GM19351 (cell line): ENCODE data around the gene TGM3.

ENCODE experiments used
- ATAC-seq: cut with Tn5 transposase; IDR thresholded peaks from one replicate; pipeline ENCODE4 v1.9.1; 2021; ENCODE audit warnings: mild to moderate bottlenecking, moderate library complexity; ENCODE audit not compliant: unreplicated experiment

Gene TGM3

DNA sequence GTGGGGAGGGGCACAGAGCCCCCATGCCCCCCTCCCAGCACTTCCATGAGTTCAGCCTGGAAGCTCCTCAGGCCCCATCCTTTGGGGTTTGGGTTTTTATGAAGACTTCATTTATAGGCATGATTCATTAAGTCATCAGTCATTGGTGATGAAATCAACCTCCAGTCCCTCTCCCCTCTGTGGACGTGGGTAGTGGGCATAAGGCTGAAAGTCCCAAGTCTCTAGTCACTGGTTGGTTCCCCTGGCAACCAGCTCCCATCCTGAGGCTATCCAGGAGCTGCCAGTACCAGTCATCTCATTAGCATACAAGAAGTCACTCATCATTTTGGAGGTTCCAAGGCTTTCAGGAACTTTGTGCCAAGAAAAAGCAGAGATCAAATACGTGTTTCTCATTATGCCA, 9.2 kb downstream of the TGM3 start:
- ATAC-seq, result no peak

DNA sequence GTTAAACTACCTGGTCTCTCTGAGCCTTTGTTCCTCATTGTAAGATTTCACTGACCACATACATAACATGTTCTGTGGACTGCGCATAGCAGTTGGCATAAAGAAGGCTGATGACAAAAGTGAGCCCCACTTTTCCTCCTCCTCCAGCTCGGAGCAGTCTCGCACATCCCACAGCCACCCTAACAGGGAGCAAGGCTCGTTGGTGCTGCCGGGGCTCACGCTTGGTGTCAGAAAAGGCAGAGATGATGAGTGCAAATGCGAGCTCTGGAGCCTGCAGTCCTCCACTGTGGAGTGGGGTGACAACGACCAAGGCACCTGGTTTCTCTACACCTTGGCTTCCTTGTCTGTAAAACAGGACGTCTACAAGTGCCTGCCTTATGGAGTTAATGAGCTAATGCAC, 9.7 kb downstream of the TGM3 start:
- ATAC-seq, result no peak

DNA sequence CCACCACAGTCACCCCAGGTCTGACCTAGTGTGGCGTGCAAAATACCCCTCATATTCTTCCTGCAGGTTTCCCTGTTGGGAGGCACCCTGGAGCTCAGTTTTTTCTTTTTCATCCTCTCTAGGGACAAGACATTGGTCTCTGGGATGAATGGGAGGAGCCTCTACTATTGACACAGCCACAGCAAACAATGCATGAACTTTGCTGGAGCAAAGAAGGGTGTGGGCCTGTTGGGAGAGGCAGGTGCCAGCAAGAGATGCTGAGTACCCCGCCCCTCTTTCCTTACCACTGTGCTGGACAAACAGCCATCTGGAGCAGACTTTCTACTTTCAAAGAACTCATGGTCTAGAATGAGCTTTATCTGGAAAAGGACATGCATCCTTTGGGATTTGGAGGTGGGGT, 10.1 kb downstream of the TGM3 start:
- ATAC-seq, result no peak

DNA sequence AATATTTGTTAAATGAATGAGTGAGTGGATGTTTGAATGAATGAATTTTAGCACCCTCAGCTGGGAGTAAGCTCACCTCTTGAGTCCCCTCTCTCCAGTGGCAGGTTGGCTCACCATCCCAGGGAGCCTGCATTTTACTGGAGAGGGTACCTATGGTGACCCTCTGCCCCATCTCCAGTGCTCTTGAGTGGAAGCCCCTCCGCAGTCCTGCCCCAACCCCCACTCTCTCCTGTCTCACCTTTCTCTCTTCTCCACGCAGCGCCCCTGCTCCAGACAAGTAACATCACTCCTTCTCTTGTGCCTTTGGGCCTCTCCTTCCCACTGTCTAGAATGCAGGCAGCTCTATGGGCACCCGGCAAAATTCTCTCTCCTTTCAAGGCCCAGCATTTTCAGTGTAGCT, 11.3 kb downstream of the TGM3 start:
- ATAC-seq, result no peak

DNA sequence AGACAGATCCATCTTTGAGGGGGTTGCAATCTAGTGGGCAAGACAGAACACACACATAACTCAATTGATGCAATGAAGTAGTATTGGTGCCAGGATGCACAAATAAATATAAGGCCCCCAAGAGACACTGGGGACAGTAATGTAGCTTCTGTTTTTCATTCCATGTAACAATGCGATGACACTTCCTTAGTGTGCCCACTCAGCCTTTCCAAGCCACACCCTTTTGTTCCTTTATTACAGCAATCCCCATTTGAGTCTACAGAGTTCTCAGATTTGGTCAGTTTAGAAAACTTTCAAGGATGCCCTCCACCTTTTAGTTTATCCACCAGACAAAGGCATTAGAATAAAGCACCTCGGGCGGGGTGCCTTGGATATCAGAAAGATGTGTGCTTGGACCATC, 15.5 kb downstream of the TGM3 start:
- ATAC-seq, result no peak

DNA sequence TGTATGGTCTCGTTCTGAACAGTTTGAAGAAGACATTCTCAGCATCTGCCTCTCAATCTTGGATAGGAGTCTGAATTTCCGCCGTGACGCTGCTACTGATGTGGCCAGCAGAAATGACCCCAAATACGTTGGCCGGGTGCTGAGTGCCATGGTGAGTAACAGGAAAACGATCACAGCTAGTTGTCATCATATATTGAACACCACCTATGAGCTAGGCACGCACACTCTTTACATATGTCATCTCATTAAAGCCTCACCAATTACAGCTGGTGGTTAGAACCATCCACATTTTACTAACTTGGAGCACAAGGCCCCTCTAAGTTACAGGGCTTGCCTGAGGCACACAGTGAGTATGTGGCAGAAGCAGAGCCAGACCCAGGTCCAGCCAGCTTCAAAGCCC, 17.1 kb downstream of the TGM3 start:
- ATAC-seq, result no peak

DNA sequence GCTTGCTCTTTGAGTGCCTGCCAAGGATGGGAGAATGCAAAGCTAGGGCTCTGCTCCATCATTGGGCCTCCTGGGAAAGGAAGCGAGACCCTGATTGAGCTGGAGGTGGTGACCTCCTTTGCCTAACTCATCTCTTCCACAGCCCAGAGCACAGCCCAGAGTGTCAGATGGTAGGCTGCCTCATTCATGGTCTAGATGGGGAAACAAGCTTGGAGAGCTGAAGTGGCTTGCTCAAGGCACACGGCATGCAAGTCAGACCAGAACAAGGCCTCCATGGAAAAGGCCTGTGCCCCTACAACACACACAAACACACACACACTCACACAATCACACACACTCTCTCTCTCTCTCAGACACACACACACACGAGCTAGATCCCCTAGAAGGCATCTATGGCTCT, 17.5 kb downstream of the TGM3 start:
- ATAC-seq, result no peak

DNA sequence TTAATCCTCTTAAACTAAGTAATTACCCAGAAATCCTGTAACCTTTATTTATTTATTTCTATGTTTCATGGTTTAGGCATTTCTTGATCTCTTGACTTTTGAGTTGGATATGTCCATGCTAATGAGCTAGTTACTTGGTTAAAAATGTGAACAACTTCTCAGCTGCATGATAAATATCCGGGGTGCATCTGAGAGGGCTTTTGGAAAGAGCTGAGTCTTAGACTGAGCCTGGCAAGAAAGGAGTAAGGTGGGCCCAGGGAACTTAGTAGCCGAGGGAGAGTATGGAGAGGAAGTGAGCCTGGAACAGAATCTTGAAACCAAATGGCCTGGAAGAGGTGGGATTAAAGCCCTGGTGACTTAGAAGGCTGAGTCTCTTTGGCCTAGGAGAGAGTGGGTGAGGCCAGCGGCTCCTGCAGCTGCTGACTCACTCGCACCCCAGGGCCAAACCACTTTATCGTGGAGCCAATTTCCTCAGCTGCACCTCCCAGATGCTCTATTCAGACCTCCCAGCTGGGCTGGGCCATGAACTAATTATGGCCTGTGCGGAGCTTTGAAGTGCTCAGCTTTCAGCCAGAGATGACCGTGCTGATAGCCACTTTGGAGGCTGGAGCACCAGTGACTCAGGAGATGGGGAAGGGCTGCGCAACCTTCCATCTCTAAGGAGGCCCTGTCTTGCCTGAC, 19.1 kb downstream of the TGM3 start:
- ATAC-seq, result no peak

DNA sequence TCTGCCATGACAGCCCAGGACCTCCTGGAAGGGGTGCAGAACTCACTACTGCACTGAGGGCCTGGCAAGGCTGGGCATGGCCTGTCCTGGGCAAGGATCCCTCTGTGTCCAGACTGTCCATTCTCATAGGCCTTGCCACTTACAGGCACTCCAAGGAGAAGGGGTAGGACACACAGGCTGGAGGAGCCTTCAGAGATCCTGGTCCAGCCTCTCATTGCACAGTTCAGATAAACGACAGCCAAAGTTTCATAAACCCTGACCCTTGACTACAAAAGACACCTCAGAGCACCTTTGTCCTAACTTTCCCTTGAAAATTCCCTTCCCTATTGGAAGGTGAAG, 19.6 kb downstream of the TGM3 start:
- ATAC-seq, result no peak

DNA sequence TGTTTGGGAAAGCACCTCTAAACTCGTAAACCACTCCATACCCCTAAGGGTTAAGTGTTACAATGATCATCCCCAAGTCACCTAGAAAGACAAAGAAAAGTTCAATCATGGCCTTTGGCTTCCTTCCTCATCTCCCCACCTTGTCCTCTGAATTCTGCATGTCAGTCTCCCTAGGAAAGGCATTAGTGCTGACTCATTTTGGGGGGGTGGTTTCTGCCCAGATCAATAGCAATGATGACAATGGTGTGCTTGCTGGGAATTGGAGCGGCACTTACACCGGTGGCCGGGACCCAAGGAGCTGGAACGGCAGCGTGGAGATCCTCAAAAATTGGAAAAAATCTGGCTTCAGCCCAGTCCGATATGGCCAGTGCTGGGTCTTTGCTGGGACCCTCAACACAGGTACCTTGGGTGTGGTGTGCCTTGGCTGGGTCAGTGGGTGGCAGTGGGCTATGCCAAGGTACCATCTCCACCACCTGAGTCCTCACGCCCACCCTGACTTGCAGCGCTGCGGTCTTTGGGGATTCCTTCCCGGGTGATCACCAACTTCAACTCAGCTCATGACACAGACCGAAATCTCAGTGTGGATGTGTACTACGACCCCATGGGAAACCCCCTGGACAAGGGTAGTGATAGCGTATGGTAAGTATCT, 21.2 kb downstream of the TGM3 start:
- ATAC-seq, result no peak

DNA sequence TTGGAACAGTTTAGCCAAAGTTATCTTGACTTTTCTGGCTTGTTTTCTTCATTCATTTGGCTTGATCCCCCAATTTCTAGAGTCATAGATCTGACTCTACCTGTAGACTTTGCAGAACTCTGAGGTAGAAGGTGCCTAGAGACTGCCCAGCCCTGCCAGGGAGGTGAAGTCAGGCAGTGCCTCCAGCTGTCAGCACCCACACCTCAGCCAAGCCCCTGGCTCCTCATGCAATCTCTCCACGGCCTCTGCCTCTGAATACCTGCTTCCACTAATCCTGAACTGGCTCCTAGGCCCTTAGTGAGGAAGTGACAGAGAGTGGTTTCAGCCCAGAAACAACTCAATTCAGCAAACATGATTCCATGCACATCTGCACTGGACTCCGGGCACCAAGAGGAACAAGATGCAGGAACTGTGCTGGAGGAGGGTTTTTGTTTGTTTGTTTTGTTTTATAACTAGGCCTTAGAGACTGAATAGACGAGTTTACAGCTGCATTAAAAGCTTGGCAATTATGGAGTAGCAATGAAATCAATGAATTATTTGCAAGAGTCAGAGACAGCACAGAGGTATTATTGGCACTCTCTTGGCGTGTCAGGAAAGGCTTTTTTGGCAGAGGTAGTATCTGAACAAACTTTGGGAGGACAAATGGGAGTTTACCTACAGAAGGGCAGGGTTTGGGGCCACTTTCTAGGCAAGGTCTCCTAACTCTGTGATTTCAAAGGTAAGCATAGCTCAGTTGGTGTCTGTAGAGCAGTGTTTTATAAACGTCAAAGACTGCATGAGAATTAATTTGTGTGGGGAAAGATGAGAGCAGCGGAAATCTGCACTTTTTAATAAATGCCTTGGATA, 25.2 kb downstream of the TGM3 start:
- no peak for ATAC-seq

DNA sequence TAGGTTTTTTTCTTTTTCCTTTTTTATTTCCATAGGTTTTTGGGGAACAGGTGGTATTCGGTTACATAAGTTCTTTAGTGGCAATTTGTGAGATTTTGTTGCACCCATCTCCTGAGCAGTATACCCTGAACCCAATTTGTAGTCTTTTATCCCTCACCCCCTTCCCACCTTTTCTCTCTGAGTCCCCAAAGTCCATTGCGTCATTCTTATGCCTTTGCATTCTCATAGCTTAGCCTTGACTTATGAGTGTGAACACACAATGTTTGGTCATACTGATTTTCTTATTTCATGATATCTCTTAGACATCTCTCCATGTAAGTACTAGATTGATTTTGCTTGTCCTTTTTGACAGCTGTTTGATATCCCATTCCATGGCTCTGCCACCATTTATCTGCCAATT, 27.2 kb downstream of the TGM3 start:
- no peak for ATAC-seq

DNA sequence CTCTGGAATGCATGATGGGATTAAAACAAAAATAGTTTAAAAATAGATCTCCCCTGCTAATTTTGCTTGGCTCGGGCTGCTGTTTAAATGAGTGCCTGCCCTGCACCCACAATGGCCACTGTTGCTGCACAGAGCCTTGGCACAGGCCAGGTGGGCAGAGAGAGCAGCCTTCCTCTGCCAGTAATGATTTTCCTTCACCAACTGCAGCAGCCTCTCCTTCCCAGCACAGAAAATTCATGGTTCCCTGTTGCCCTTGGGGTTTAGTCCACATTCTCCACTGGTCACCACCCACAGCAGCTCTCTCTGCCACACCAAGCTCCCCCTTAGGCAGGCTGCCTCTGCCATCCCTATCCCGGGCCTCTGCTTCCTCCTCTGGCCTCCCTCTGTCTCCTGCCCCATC, 30.2 kb downstream of the TGM3 start:
- ATAC-seq, result no peak

DNA sequence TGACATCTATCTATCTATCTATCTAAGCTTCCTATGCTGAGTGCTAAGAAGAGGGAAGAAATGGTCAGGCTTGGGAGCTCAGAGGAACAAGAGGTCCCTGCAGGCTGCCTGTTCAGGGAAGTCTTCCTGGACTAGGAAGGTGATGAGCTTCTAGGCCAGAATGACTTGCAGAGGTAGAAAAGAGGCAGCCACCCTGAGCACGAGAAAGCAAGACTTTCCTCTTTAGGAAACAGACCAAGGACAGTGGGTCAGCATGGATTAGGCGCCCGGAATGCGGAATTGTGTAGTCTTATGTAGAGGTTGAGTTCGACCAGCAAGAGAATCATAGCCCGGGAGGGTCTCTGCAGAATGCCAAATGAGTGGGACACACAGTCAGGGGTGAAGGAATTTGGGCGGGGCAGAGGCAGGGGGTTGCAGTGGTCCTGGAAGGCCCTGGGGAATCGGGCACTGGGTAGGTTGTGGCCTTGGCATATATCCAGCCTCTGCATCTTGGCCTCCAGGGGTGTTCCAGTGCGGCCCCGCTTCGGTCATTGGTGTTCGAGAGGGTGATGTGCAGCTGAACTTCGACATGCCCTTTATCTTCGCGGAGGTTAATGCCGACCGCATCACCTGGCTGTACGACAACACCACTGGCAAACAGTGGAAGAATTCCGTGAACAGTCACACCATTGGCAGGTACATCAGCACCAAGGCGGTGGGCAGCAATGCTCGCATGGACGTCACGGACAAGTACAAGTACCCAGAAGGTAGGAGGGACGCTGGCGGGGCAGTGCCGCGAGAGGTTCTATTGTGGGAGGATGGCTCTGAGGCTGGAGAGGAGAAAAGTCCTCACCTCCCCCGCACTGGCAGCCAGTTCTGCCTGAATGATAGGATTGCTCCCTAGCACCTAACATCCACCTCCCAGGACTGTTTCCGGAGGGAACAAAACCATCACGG, 32.1 kb downstream of the TGM3 start:
- no peak for ATAC-seq

DNA sequence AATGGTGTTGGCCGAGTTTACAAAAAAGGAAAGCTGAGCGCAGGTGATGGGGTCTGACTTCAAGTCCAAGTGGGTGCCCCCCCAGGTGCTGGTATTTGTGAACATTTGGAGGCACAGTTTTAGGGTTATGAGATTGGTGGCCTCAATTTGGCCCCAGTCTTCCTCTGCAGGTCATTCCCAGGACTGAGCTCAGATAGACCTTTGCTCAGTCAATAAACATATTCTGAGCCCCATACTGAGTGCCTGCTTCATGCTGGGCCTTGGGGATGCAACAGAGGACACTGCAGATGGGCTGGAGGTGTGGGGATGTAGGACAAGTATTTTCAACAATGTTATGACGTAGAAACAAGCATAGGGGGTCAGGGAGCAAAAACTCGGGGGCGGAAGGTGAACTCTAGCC, 33.5 kb downstream of the TGM3 start:
- ATAC-seq, result no peak

DNA sequence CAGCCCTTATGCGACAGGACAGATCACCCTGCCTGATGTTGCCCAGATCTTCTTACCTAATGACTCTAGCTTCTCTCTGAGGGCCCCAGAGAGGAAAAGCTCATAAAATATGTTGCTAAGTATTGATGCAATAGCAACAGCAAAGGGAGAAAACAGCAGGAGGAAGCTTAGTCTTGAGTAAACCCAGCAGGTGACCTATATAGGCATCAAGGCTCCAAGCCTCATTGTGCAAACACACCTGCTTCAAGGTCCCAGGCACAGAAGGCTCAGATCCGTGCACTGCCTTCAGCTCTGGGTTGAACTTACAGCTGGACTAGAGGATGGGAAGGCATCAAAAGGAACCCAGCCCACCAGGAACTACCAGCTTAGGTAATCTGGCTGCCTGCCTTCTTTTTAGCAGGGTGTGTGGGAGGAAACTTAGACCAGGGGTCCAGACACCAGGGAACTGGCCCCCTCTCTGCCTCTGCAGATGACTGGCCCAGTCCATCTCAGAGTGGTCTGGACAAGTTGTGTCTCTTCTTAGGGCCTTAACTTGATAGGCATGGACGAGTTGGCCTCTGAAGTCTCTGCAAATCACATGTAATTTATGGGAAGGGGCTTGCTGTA, 34.4 kb downstream of the TGM3 start:
- ATAC-seq, result no peak

DNA sequence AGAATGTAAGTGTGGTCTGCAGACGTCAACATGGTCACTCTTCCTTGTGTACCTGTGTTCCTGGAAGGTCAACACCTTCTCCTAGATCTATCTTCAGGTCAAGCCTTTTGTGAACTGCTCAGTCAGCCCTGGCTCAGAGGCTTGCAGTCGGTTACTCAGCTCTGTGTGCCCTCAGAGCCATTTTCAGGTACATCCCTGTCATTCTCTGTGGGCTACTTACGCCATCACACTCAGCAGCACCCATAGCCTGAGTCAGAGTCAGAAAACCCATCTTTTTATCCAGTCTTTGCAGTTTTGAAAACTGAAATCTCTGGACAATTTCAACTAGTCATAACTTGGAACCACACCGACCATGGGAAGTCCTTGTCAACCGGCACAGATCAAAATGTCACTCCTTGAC, 35.3 kb downstream of the TGM3 start:
- ATAC-seq, result no peak

DNA sequence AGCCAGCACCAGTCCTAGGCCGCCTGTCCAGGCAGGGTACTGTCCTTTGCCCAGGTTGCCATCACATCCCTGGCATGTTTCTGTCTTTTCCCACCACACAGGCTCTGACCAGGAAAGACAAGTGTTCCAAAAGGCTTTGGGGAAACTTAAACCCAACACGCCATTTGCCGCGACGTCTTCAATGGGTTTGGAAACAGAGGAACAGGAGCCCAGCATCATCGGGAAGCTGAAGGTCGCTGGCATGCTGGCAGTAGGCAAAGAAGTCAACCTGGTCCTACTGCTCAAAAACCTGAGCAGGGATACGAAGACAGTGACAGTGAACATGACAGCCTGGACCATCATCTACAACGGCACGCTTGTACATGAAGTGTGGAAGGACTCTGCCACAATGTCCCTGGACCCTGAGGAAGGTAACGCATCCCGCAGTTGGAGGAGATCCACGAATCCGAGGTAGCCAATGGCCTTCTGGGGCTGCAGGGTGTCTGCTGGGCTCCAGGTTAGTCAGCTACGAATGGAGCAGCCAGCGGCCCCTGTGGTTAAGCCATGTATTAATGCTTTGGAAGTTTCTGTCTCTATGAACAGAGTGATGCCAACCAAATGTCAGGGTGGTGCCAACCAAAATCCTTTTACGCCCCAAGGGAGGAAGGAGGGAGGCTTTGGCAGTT, 36.2 kb downstream of the TGM3 start:
- ATAC-seq, result no peak

DNA sequence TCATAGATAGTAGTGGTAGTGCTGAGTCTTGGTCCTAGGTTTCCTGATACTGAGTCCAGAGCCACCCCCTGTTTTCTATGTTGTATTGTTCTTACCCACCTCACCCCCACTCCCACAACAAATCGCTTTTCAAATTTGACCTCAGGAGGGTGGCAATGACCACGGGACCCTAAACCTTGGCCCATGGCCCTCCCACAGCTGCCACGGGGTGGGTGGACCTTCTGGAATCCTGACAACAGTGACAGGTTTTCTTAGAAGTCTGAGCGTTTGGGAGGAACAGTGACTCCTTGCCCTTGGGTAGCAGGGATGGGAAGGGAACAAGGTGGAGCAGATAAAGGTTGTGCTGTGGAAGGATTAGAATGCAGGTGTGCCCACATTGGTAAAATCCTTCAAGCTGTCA, 36.9 kb downstream of the TGM3 start:
- ATAC-seq, result no peak

DNA sequence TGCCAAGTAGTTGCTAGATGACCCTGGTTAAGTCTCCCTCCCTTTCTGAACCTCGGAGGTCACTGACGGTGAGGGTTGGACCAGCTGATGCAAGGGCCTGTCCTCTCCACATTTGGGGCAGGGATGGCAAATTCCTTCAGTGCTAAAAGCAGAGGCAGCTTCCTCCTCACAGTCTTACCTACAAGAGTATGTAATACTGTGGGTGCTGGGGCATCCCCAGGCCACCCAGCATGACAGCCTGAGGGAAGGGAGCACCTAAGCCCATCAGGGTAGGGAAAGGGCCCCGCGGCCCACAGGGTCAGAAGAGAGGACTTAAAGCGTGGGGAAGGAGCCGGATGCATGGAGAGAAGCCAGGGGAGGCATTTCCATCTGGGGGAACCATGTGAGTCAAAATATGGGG, 38.0 kb downstream of the TGM3 start:
- no peak for ATAC-seq
